Measurements from ENCODE around the gene HPN.

GRCh38 chr19:35021596-35021995 lies 19.9 kb upstream of the HPN start:
- TF ChIP-seq CTCF (IDR thresholded peaks at IDR 0.05 in 2 of 3, conservative IDR thresholded peaks at IDR 0.05 in 1 of 3; ENCODE audit: control insufficient read depth in 2 of 3, extremely low read depth in 1 of 3, insufficient read depth in 1 of 3, low read depth in 3 of 3, low read length in 3 of 3) (no peak), EZH2 (IDR thresholded peaks at IDR 0.05; ENCODE audit: borderline replicate concordance, control insufficient read depth, low read depth, low read length) (no peak), E2F4 (IDR thresholded peaks at IDR 0.05; ENCODE audit: low read depth, low read length) (no peak), ZNF384 (IDR thresholded peaks at IDR 0.05; ENCODE audit: borderline replicate concordance, low read depth, low read length) (no peak), RCOR1 (conservative IDR thresholded peaks at IDR 0.05; ENCODE audit: low read depth, low read length) (no peak), ZNF592 (IDR thresholded peaks at IDR 0.05) (no peak), ZZZ3 (IDR thresholded peaks at IDR 0.05; ENCODE audit: control insufficient read depth, insufficient read length, low read depth) (no peak)
